Gastrocnemius medialis (tissue), 4 donors: Measurements from ENCODE around the gene TRIP12.

Source experiments
- CTCF ChIP-seq, 5 experiments: fragments of 450-650 bp in 3 of 5; fragments of 200-600 bp in 2 of 5; sonication (generic) in 2 of 5; IDR thresholded peaks in 4 of 5; conservative IDR thresholded peaks in 1 of 5; 1 replicate in 4 of 5; 2 replicates in 1 of 5; pipeline ENCODE4 v1.5.1; 2016 to 2019; ENCODE audit warnings: antibody characterized with exemption in 5 of 5, mild to moderate bottlenecking in 3 of 5, moderate library complexity in 3 of 5
- POLR2A ChIP-seq, 2 donors: fragments of 450-650 bp; IDR thresholded peaks; one replicate each; pipeline ENCODE4 v1.6.1; 2017; ENCODE audit warnings: antibody characterized with exemption in 2 of 2, mild to moderate bottlenecking in 2 of 2, moderate library complexity in 2 of 2

DNA sequence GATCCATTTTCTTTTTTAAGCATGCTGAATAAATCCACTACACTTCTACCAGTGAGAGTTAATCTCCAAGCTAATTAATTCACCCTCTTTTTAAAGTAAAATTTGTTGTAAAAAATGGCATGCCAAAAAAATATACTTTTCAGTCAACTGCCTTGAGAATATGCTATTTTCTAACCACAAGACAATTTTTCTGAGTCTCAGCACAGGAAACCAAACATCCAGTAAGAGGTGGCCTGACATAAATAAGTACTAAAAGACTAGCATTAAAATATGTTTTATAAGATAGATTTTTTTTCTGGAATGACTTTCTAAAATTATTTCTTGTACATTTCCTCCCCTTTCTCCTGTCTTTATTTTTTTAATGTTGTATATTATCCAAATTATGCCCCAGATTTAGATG lies 3.4 kb upstream of the TRIP12 start:
- TF ChIP-seq CTCF (IDR thresholded peaks at IDR 0.05 in 4 of 5, conservative IDR thresholded peaks at IDR 0.05 in 1 of 5) (no peak), POLR2A (IDR thresholded peaks at IDR 0.05) (no peak)
